GM12801 (cell line): ENCODE results near the gene TUT1.

Source experiments
- CTCF ChIP-seq: IDR thresholded peaks from one replicate; pipeline ENCODE4 v1.5.1; 2011; ENCODE audit warnings: control low read depth; ENCODE audit not compliant: insufficient read length; ENCODE audit errors: extremely low read depth

The TUT1 gene

DNA sequence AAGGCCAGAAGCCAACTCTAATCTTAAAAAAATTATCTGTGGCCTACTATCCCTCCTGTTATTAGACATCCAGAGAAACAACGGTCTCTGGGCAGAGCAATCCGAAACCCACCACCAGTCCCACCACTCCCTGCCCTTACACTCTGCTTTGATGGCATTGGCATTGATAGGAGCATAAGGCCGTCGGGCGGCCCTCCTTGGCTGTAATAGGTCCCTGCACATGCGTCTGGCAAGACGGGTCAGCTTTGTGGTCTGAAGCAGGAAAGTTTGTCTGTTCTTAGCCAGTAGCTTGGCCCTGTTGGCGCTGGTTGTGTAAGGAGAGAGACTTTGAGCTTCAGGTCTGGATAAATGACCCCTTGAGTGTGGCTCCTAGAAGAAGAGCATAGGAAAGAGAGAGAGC, 3.8 kb upstream of the TUT1 start:
- TF ChIP-seq CTCF: no peak

DNA sequence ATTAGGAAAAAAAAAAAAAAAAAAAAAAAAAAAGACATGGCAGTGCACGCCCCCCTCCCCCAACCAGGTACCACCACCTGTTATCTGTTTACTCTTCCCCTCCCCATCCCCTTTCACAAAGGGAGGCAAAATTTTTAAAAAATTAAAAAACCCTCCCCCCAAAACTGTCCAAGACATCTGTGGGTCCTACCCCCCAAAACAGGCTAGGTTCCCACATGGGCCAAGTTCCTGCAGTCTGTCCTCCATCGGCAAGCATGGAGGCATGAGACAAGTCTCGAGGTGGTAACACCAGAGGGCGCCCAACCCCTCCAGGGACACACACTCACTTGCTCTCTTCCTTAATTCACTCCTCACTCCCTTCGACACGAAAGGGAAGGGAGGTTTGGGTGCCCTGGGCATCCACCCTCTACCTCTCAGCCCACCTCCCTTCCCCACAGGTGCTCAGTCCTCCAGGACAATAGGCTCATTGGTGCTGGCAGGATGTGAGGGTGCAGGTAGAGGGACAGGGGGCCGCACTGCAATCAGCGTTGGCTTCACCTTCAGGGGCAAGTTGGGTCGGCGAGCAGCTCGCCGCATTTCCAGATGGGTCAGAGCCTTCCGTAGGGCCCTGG, 2.2 kb upstream of the TUT1 start:
- no peak for TF ChIP-seq CTCF

- no peak for TF ChIP-seq CTCF
Measured at GRCh38 chr11:62592989-62593421, 1.7 kb upstream of the TUT1 start.

- no peak for TF ChIP-seq CTCF
Measured at GRCh38 chr11:62592146-62592815, 958 bp upstream of the TUT1 start.

DNA sequence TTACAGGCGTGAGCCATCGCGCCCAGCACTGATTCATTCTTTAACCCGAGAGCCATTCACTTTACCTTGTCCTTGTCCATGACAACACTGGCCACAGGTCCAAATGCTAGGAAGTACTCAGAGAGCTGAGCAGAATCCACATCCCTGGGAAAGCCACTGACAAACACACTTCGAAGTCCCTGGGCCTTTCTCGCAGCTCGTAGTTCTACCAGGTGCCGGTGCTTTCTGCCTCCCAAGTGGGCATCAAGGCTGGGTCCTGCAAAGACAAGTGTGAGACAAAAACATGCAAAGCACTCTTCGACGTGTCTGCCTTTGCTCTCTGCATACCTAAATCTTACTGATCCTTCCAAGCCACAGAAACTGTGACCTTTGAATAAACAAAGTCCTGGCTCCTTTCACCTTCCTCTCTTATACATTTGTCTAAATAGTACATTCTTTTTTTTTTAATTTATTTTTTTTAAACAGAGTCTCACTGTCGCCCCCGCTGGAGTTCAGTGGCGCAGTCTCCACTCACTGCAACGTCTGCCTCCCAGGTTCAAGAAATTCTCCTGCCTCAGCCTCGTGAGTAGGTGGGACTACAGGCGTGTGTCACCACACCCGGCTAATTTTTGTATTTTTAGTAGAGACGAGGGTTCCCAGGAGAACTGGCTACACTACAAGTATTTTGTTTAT, 2.2 kb downstream of the TUT1 start:
- no peak for TF ChIP-seq CTCF

- TF ChIP-seq CTCF: no peak
Measured at GRCh38 chr11:62580959-62581715, 10.2 kb downstream of the TUT1 start.

DNA sequence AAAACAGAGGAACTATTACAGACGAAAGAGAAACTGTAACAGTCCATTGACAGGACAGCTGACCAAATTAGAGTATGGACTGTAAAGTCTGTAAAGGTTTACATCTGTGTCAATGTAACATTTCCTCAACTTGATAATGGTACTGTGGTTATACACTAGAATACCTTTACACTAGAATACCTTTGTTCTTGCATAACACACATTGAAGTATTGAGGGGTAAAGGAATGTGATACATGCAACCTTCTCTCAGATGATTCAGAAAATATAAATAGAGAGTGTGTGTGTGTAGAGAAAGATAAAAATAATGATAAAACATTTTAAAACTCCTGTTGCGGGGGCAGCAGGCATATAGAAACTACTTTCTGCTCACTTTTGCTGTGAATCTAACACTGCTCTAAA, 12.1 kb downstream of the TUT1 start:
- TF ChIP-seq CTCF: no peak
